ENCODE results near the gene PCDHGC5. TPM values are rescaled to one million over a fixed set of nuclear protein-coding genes. Genes with fewer than 3 reads are reported as not detected.

PCDHGC5 gene
- total RNA-seq, 2 experiments from 2014 or later: not detected

Other genes with a start within 250 kb of the PCDHGC5 start
- not detected for gene PCDHB15, start 243.7 kb upstream of the PCDHGC5 start, total RNA-seq
- gene SLC25A2, start 185.0 kb upstream of the PCDHGC5 start, total RNA-seq: under 1 TPM; 0.39 to 0.84 TPM
- 10 to 100 TPM; 65.5 to 67.0 TPM for gene TAF7, start 168.3 kb upstream of the PCDHGC5 start, total RNA-seq
- not detected for gene PCDHGA1, start 158.6 kb upstream of the PCDHGC5 start, total RNA-seq
- gene PCDHGA2, start 150.3 kb upstream of the PCDHGC5 start, total RNA-seq: not detected
- not detected for gene PCDHGA3, start 145.3 kb upstream of the PCDHGC5 start, total RNA-seq
- gene PCDHGB1, start 139.0 kb upstream of the PCDHGC5 start, total RNA-seq: not detected
- under 1 TPM in 1 of 2 experiments, not detected in 1; 0.10 TPM for gene PCDHGA4, start 134.1 kb upstream of the PCDHGC5 start, total RNA-seq
- gene PCDHGB2, start 129.1 kb upstream of the PCDHGC5 start, total RNA-seq: under 1 TPM; 0.13 TPM
- under 1 TPM; 0.05 to 0.11 TPM for gene PCDHGA5, start 124.9 kb upstream of the PCDHGC5 start, total RNA-seq
- under 1 TPM; 0.16 to 0.26 TPM for gene PCDHGB3, start 118.8 kb upstream of the PCDHGC5 start, total RNA-seq
- gene PCDHGA6, start 115.2 kb upstream of the PCDHGC5 start, total RNA-seq: under 1 TPM; 0.08 to 0.11 TPM
- gene PCDHGA7, start 106.3 kb upstream of the PCDHGC5 start, total RNA-seq: not detected
- gene PCDHGB4, start 101.4 kb upstream of the PCDHGC5 start, total RNA-seq: not detected
- gene PCDHGA8, start 96.4 kb upstream of the PCDHGC5 start, total RNA-seq: not detected
- under 1 TPM in 1 of 2 experiments, not detected in 1; 0.16 TPM for gene PCDHGB5, start 91.1 kb upstream of the PCDHGC5 start, total RNA-seq
- gene PCDHGA9, start 86.3 kb upstream of the PCDHGC5 start, total RNA-seq: under 1 TPM in 1 of 2 experiments, not detected in 1; 0.08 TPM
- gene PCDHGB6, start 81.1 kb upstream of the PCDHGC5 start, total RNA-seq: not detected
- not detected for gene PCDHGA10, start 76.1 kb upstream of the PCDHGC5 start, total RNA-seq
- not detected for gene PCDHGB7, start 71.4 kb upstream of the PCDHGC5 start, total RNA-seq
- gene PCDHGA11, start 68.0 kb upstream of the PCDHGC5 start, total RNA-seq: under 1 TPM in 1 of 2 experiments, not detected in 1; 0.05 TPM
- gene PCDHGA12, start 58.6 kb upstream of the PCDHGC5 start, total RNA-seq: not detected
- not detected for gene PCDHGC3, start 13.1 kb upstream of the PCDHGC5 start, total RNA-seq
- gene PCDHGC4, start 4.1 kb upstream of the PCDHGC5 start, total RNA-seq: not detected
- gene DIAPH1, start 129.9 kb downstream of the PCDHGC5 start, total RNA-seq: 100 to 1,000 TPM; 281 to 286 TPM
- gene HDAC3, start 147.8 kb downstream of the PCDHGC5 start, total RNA-seq: 10 to 100 TPM; 88.1 to 91.8 TPM
- 10 to 100 TPM; 36.9 to 37.1 TPM for gene RELL2, start 147.9 kb downstream of the PCDHGC5 start, total RNA-seq
- gene FCHSD1, start 162.3 kb downstream of the PCDHGC5 start, total RNA-seq: 10 to 100 TPM; 46.9 to 47.8 TPM
- gene ARAP3, start 193.1 kb downstream of the PCDHGC5 start, total RNA-seq: 1 to 10 TPM; 8.5 to 8.8 TPM

All from activated CD8-positive, alpha-beta T cell treated with anti-CD3 and anti-CD28 coated beads, Interleukin-2, amount 10 ng/mL, durations not matched to agents 7 days and 5 days (primary cell).